ENCODE results near the gene KIAA1217. TPM values are rescaled to one million over a fixed set of nuclear protein-coding genes. Genes with fewer than 3 reads are reported as not detected.

Gene KIAA1217
- total RNA-seq, 1 experiment from 2014 or later, result 18.6 TPM

DNA sequence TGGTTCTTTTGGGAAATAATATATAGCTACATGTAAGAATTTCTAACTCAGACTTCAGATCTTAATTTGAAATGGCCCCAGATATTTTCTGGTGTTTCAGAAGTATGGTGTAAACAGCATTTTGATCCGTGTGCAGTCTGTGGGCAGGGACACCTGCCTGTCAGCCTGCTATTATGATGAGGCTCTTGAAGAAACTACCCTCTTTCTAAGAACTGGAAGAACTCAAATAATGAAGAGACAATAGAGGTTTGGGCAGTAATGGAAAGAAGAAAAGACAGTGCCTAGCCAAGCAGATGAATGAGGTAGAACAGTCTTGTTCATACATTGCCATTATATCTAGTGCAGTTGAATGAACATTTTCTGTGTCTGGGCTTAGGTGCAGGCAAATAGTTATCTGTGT, 258.2 kb downstream of the KIAA1217 start:
- H3K27ac Mint-ChIP-seq, result no peak overlapping the region
- H3K27ac ChIP-seq (ENCODE audit: insufficient read length, low read depth, low read length), result no peak overlapping the region

More for the DNA sequence above, 258.2 kb downstream of the KIAA1217 start:
- no peak for DNase-seq
- Mint-ChIP-seq H3K27me3 (ENCODE audit: low read depth) (no peaks in the 10 kb centered on the region), H3K4me1 (peaks cover 9 to 16% of the 10 kb centered on the region in 2 experiments), H3K4me3 (no peak overlapping the region), H3K36me3 (ENCODE audit: insufficient read depth in 1 of 3, low read depth in 3 of 3) (peaks cover 0 to under 1% (median under 1%) of the 10 kb centered on the region in 3 experiments; a peak in 2 of 7 replicates), H3K9me3 (no peaks in the 10 kb centered on the region)
- H4K91ac ChIP-seq (ENCODE audit: insufficient read length, low read depth, low read length), result no peak overlapping the region
- H3K4me2 ChIP-seq (ENCODE audit: insufficient read depth, insufficient read length, low read length), result no peak overlapping the region
- H2BK120ac ChIP-seq (ENCODE audit: low read depth, low read length, poor library complexity, severe bottlenecking), result no peak overlapping the region
- no peaks in the 10 kb centered on the region for H4K20me1 ChIP-seq (ENCODE audit: control insufficient read depth, insufficient read depth, insufficient read length)
- H3T11ph ChIP-seq (ENCODE audit: low read length), result no peak overlapping the region
- H2AK5ac ChIP-seq (ENCODE audit: insufficient read length, low read length), result no peak overlapping the region
- no peak overlapping the region for H2BK15ac ChIP-seq (ENCODE audit: low read depth, low read length)
- H4K5ac ChIP-seq (ENCODE audit: insufficient read length, low read depth, low read length), result no peak overlapping the region
- no peak overlapping the region for H2BK20ac ChIP-seq (ENCODE audit: low read depth, low read length, poor library complexity, severe bottlenecking)
- no peaks in the 10 kb centered on the region for H3K79me2 ChIP-seq (ENCODE audit: insufficient read depth, low read length)
- no peak overlapping the region for H2BK5ac ChIP-seq (ENCODE audit: insufficient read length, low read length)
- no peak overlapping the region for H3K9ac ChIP-seq (ENCODE audit: extremely low read depth, insufficient read length, low read length)
- H2BK12ac ChIP-seq (ENCODE audit: insufficient read length, low read depth, low read length), result no peak overlapping the region
- H3K4ac ChIP-seq (ENCODE audit: low read depth, low read length), result no peak overlapping the region
- no peak overlapping the region for H4K8ac ChIP-seq (replicated peaks; ENCODE audit: insufficient read length, low read depth, low read length)
- no peaks in the 10 kb centered on the region for H3K9me3 ChIP-seq (ENCODE audit: control insufficient read depth, low read depth, low read length)
- H3K27me3 ChIP-seq (ENCODE audit: insufficient read depth, low read length), result no peaks in the 10 kb centered on the region
- no CpG with 5 or more reads among the region's 1 CpG for WGBS (ENCODE audit: extremely low coverage, insufficient read length, low lambda C conversion rate)
- H3K14ac ChIP-seq (ENCODE audit: insufficient read depth, low read length), result no peak overlapping the region
- no peak overlapping the region for H2AFZ ChIP-seq (ENCODE audit: low read length)
- H3K23me2 ChIP-seq (ENCODE audit: insufficient read length, low read depth, low read length, poor library complexity, severe bottlenecking), result no peaks in the 10 kb centered on the region
- H3K79me1 ChIP-seq (ENCODE audit: insufficient read depth, low read depth, low read length, poor library complexity, severe bottlenecking), result no peaks in the 10 kb centered on the region
- H3K56ac ChIP-seq (ENCODE audit: insufficient read length, low read depth, low read length), result no peak overlapping the region
- no peaks in the 10 kb centered on the region for H3K4me1 ChIP-seq (ENCODE audit: insufficient read depth, low read length)
- TF ChIP-seq, protein P1, sequence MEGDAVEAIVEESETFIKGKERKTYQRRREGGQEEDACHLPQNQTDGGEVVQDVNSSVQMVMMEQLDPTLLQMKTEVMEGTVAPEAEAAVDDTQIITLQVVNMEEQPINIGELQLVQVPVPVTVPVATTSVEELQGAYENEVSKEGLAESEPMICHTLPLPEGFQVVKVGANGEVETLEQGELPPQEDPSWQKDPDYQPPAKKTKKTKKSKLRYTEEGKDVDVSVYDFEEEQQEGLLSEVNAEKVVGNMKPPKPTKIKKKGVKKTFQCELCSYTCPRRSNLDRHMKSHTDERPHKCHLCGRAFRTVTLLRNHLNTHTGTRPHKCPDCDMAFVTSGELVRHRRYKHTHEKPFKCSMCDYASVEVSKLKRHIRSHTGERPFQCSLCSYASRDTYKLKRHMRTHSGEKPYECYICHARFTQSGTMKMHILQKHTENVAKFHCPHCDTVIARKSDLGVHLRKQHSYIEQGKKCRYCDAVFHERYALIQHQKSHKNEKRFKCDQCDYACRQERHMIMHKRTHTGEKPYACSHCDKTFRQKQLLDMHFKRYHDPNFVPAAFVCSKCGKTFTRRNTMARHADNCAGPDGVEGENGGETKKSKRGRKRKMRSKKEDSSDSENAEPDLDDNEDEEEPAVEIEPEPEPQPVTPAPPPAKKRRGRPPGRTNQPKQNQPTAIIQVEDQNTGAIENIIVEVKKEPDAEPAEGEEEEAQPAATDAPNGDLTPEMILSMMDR (conservative IDR thresholded peaks at IDR 0.05), result no peak
- H3K18ac ChIP-seq (ENCODE audit: insufficient read length, low read depth, low read length), result no peak overlapping the region
- no peak overlapping the region for H3K23ac ChIP-seq (ENCODE audit: insufficient read length, low read depth, low read length)

Measured in H9 (cell line).